ENCODE results near the gene HOXB6.

DNA sequence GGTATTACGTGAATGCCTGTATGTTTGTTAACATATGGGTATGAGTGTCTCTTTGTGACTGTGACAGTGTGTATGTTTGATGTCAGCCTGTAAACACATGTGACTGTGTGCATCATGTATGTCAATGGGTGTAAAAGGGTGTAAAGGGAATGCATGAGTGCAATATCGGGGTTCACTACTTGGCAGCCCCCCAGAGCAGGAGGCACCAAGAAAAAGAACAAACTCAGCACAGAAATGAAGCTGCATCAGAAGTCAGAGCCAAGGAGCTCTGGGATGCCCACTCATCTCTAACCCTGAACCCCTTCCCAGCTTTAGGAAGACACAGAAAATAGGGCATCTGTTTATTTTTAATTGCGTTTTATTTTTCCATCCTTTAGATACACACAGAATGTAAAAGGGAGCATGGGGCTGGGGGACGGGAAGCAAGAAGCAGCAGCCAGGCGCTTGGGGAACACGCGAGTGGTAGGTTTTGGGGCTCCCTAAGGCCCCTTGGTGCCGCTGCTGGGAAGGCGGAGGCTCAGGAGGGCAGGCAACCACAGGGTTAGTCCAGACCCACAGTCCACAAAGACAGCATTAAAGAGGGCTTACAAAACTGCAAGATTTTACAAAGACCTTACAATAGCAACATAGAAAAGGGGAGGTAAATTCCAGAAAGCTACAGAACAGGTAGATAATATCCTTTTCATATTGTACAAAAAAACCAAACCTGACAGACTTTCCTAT, 2.3 kb upstream of the HOXB6 start:
- TF ChIP-seq, protein P1, sequence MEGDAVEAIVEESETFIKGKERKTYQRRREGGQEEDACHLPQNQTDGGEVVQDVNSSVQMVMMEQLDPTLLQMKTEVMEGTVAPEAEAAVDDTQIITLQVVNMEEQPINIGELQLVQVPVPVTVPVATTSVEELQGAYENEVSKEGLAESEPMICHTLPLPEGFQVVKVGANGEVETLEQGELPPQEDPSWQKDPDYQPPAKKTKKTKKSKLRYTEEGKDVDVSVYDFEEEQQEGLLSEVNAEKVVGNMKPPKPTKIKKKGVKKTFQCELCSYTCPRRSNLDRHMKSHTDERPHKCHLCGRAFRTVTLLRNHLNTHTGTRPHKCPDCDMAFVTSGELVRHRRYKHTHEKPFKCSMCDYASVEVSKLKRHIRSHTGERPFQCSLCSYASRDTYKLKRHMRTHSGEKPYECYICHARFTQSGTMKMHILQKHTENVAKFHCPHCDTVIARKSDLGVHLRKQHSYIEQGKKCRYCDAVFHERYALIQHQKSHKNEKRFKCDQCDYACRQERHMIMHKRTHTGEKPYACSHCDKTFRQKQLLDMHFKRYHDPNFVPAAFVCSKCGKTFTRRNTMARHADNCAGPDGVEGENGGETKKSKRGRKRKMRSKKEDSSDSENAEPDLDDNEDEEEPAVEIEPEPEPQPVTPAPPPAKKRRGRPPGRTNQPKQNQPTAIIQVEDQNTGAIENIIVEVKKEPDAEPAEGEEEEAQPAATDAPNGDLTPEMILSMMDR (IDR thresholded peaks at IDR 0.05): no peak
- no peak for TF ChIP-seq POLR2A (IDR thresholded peaks at IDR 0.05)

Data from thyroid gland (tissue), 4 donors.